K562 (cell line): ENCODE measurements around the gene RNF13. TPM values are rescaled to one million over a fixed set of nuclear protein-coding genes. Genes with fewer than 3 reads are reported as not detected.

Experiments
- ATAC-seq: fragments of 200-7000 bp; cut with Tn5 transposase; 3 replicates; pipeline ENCODE4 v1.9.1; 2020; ENCODE audit warnings: moderate library complexity
- BruUV-seq: library from RNA; stranded (reverse); fragments of 400-500 nt; replicated peaks from 2 replicates; lab custom pipeline; 2021; lab: Mats Ljungman, UMichigan
- CTCF ChIA-PET: fragments of 300-600 bp; formaldehyde crosslinking; extraction: SDS; loops from one replicate; lab custom pipeline; 2021; ENCODE audit warnings: low intra/inter-chr PET ratio; lab: Yijun Ruan, JAX
- POLR2A ChIA-PET: fragments of 300-600, 350-650 bp; sonication (Branson Sonifier 250); formaldehyde crosslinking; extraction: SDS; loops from one replicate; lab custom pipeline; 2021; ENCODE audit warnings: antibody characterized with exemption, inconsistent platforms; lab: Yijun Ruan, JAX
- DNase-seq, 4 experiments: peaks; one replicate each; pipeline versions ENCODE4 v3.0.0 to v3.0.0-alpha.2; 2011 to 2018; ENCODE audit warnings: low spot score in 3 of 4, mixed read lengths in 3 of 4; ENCODE audit errors: extremely low read depth in 1 of 4
- FAIRE-seq: peaks from 2 replicates; lab custom pipeline; 2011; peaks lifted over from hg19 to GRCh38; lab: Jason Lieb, UNC
- H2AFZ ChIP-seq: 2 replicates; pipeline ENCODE4 v1.6.0; 2011; ENCODE audit warnings: low read depth, low read length, control low read depth, inconsistent platforms
- H3K27ac ChIP-seq: fragments of 200-600 bp; 3 replicates; pipeline ENCODE4 v1.8.0; 2011; ENCODE audit warnings: low read depth, mild to moderate bottlenecking, control low read depth, inconsistent platforms, low read length, moderate library complexity, mixed read lengths; ENCODE audit errors: extremely low read depth
- H3K27me3 ChIP-seq, 2 experiments: fragments of 300-600 bp in 1 of 2; 2 replicates in 1 of 2; 3 replicates in 1 of 2; pipeline versions ENCODE4 v1.6.0 to v1.8.0; 2011; ENCODE audit warnings: inconsistent platforms in 2 of 2, low read length in 2 of 2, mild to moderate bottlenecking in 1 of 2, mixed read lengths in 1 of 2, moderate library complexity in 1 of 2; ENCODE audit not compliant: control insufficient read depth in 2 of 2, insufficient read depth in 2 of 2
- H3K36me3 ChIP-seq: fragments of 300-600 bp; 3 replicates; pipeline ENCODE4 v1.8.0; 2011; ENCODE audit warnings: mild to moderate bottlenecking, low read length, inconsistent platforms; ENCODE audit not compliant: control insufficient read depth, insufficient read depth
- H3K4me1 ChIP-seq, 2 experiments: fragments of 200-600 bp in 1 of 2; replicated peaks in 1 of 2; 2 replicates in 1 of 2; 3 replicates in 1 of 2; pipeline versions ENCODE4 v1.5.1 to v1.8.0; 2011; ENCODE audit warnings: inconsistent platforms in 2 of 2, low read length in 2 of 2, mild to moderate bottlenecking in 1 of 2, mixed read lengths in 1 of 2, moderate library complexity in 1 of 2; ENCODE audit not compliant: control insufficient read depth in 2 of 2, insufficient read depth in 2 of 2
- H3K4me2 ChIP-seq: 2 replicates; pipeline ENCODE4 v1.6.1; 2011; ENCODE audit warnings: low read length, control low read depth, inconsistent platforms, mixed read lengths; ENCODE audit not compliant: insufficient read depth
- H3K4me3 ChIP-seq: fragments of 200-600 bp; sonication (generic), shearing (Covaris generic); 2 replicates; pipeline ENCODE4 v1.5.1; 2016; ENCODE audit warnings: control low read depth, inconsistent platforms
- H3K79me2 ChIP-seq: fragments of 200-600 bp; 3 replicates; pipeline ENCODE4 v1.8.0; 2011; ENCODE audit warnings: low read length, inconsistent platforms; ENCODE audit not compliant: control insufficient read depth, insufficient read depth
- H3K9ac ChIP-seq, 2 experiments: 2 replicates each; pipeline versions ENCODE4 v1.6.0 to v1.6.1; 2011; ENCODE audit warnings: low read depth in 2 of 2, low read length in 2 of 2, control low read depth in 1 of 2, inconsistent platforms in 1 of 2, mild to moderate bottlenecking in 1 of 2, mixed read lengths in 1 of 2; ENCODE audit not compliant: insufficient read depth in 1 of 2
- H3K9me1 ChIP-seq: one replicate; pipeline ENCODE4 v1.6.0; 2011; ENCODE audit warnings: inconsistent platforms, mild to moderate bottlenecking, low read length, moderate library complexity; ENCODE audit not compliant: control insufficient read depth, insufficient read depth
- H3K9me3 ChIP-seq: replicated peaks from 2 replicates; pipeline ENCODE4 v1.5.1; 2011; ENCODE audit warnings: low read depth, low read length, inconsistent platforms; ENCODE audit not compliant: control insufficient read depth, insufficient read depth
- H4K20me1 ChIP-seq: replicated peaks from 2 replicates; pipeline ENCODE4 v1.6.1; 2011; ENCODE audit warnings: low read length, inconsistent platforms, mixed read lengths; ENCODE audit not compliant: control insufficient read depth, insufficient read depth
- CBFB ChIP-seq: sonication (generic); formaldehyde crosslinking; IDR thresholded peaks from 2 replicates; pipeline ENCODE4 v1.4.0; 2020; ENCODE audit warnings: mild to moderate bottlenecking, missing genetic modification reagents
- CXXC5 ChIP-seq: fragments of 250-450 bp; sonication (Bioruptor Pico); IDR thresholded peaks from 2 replicates; pipeline ENCODE4 v1.8.0; 2022; ENCODE audit warnings: inconsistent platforms, mild to moderate bottlenecking, moderate library complexity
- ERF ChIP-seq: fragments of 450-650 bp; formaldehyde crosslinking; IDR thresholded peaks from 2 replicates; pipeline ENCODE4 v1.4.0; 2020; ENCODE audit warnings: mild to moderate bottlenecking, mixed read lengths
- HDAC8 ChIP-seq: fragments of 450-650 bp; IDR thresholded peaks from 2 replicates; pipeline ENCODE4 v1.6.1; 2016; ENCODE audit warnings: mild to moderate bottlenecking, missing genetic modification characterization, moderate library complexity, missing compliant biosample characterization
- HNRNPL ChIP-seq: fragments of 200-400 bp; formaldehyde crosslinking; IDR thresholded peaks from 2 replicates; pipeline ENCODE4 v1.6.1; 2017; ENCODE audit warnings: low read depth, mild to moderate bottlenecking, low read length
- KDM5B ChIP-seq: fragments of 200-600 bp; sonication (generic); IDR thresholded peaks from 2 replicates; pipeline ENCODE4 v1.6.1; 2012; ENCODE audit warnings: low read depth, mild to moderate bottlenecking, moderate library complexity, low read length, control low read depth, inconsistent platforms; ENCODE audit not compliant: insufficient replicate concordance
- NFE2 ChIP-seq: IDR thresholded peaks from 2 replicates; pipeline ENCODE4 v1.6.1; 2014; ENCODE audit warnings: antibody characterized with exemption, low read depth
- NFRKB ChIP-seq: fragments of 450-650 bp; IDR thresholded peaks from 2 replicates; pipeline ENCODE4 v1.6.1; 2016; ENCODE audit warnings: low read depth
- SLC30A9 ChIP-seq: fragments of 250-450 bp; sonication (Bioruptor Pico); IDR thresholded peaks from 2 replicates; pipeline ENCODE4 v1.8.0; 2022; ENCODE audit warnings: mild to moderate bottlenecking, moderate library complexity
- TAL1 ChIP-seq: fragments of 450-650 bp; IDR thresholded peaks from 2 replicates; pipeline ENCODE4 v1.6.1; 2016; ENCODE audit warnings: mild to moderate bottlenecking
- TRIM24 ChIP-seq, 2 experiments: fragments of 450-650 bp; IDR thresholded peaks; 2 replicates each; pipeline ENCODE4 v1.6.1; 2016
- ZFP36 ChIP-seq: fragments of 150-350 bp; IDR thresholded peaks from 2 replicates; pipeline ENCODE4 v1.6.1; 2018; ENCODE audit warnings: low read length, low read depth; ENCODE audit not compliant: partially characterized antibody
- ZNF184 ChIP-seq: sonication (generic); formaldehyde crosslinking; IDR thresholded peaks from 2 replicates; pipeline ENCODE4 v1.5.0; 2020; ENCODE audit warnings: missing genetic modification reagents
- WGBS: fragments of 100-300 bp; shearing (Covaris generic); methylation state at CpG from one replicate; pipeline ENCODE4 v1.1.6; 2016; ENCODE audit warnings: low coverage, mixed read lengths; ENCODE audit not compliant: insufficient coverage; ENCODE audit errors: missing lambda C conversion rate; 5-methylcytosine and 5-hydroxymethylcytosine counted together
- in situ Hi-C: fragments of 300-500 bp; cut with MboI; formaldehyde crosslinking; loops from 4 replicates; pipeline ENCODE4 v1.15.0; 2018; ENCODE audit warnings: inconsistent platforms, mixed read lengths
- intact Hi-C: fragments of 100-400 bp; cut with micrococcal nuclease; formaldehyde crosslinking; loops from 2 replicates; pipeline ENCODE4 v1.14.2; 2022
- polyA plus RNA-seq, 8 experiments: library from polyadenylated mRNA; depleted of rRNA in 4 of 8; stranded (reverse) in 5 of 8; unstranded in 3 of 8; fragments of >200 nt; fragmentation: Nextera tagmentation in 2 of 8; fragmentation: Illumina TruSeq in 1 of 8; extraction: Ambion mirVana in 2 of 8; extraction: Trizol in 1 of 8; gene quantifications; 2 replicates each; pipeline versions ENCODE4 v1.2.1 to v1.2.3, GENCODE V29; 2011 to 2014; ENCODE audit warnings: inconsistent platforms in 1 of 8, missing spikeins in 1 of 8
- total RNA-seq, 7 experiments: library from RNA; depleted of rRNA in 6 of 7; stranded (reverse); fragments of >200 nt in 6 of 7; fragmentation: Illumina TruSeq in 2 of 7; extraction: Trizol in 2 of 7; gene quantifications; 2 replicates each; pipeline versions ENCODE4 v1.2.1 to v1.2.3, GENCODE V29; 2011 to 2021; ENCODE audit warnings: low replicate concordance in 1 of 7
- TF ChIP-seq, protein P1 (sequence below): fragments of 250-450 bp; sonication (Bioruptor Pico); IDR thresholded peaks from 2 replicates; pipeline ENCODE4 v1.9.0; 2021; ENCODE audit warnings: mild to moderate bottlenecking, inconsistent platforms

Gene RNF13
- total and polyA plus RNA-seq, 9 of the 15 experiments (the other 6 are each of a cell fraction or from before 2014, with no cell fraction given) = 12.7 to 35.8 (median 18.9) TPM

DNA sequence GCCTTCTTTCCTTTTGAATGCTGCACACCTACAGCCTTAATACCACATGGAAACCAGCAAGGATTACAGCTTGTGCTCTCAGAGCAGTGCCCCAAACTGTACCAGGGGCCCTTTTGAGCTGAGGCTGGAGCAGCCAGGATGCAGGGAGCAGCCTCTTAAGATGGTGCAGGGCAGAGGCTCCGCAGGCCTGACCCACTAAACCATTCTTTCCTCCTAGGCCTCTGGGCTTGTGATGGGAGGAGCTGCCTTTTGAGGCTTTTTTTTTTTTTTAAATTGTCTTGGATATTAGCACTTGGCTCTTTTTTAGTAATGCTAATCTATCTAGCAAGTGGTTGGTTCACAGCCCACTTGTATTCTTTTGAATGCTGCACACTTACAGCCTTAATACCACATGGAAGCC lies 120.0 kb downstream of the RNF13 start:
- POLR2A ChIA-PET = no interaction called here
- CTCF ChIA-PET = no interaction called here

GRCh38 chr3:149933858-149934257 lies 120.8 kb downstream of the RNF13 start:
- DNase-seq (no peak), ATAC-seq (no peak), FAIRE-seq (no peak)
- Histone ChIP-seq H3K79me2 (no peaks in the 10 kb centered on the region), H3K4me3 (no peak overlapping the region), H3K9ac (no peak overlapping the region), H3K27me3 (no peaks in the 10 kb centered on the region), H3K27ac (no peak overlapping the region), H3K9me1 (no peaks in the 10 kb centered on the region), H2AFZ (no peak overlapping the region), H3K4me1 (no peaks in the 10 kb centered on the region; a peak in 1 of 5 replicates), H4K20me1 (no peaks in the 10 kb centered on the region), H3K36me3 (no peaks in the 10 kb centered on the region), H3K9me3 (no peaks in the 10 kb centered on the region), H3K4me2 (no peak overlapping the region)
- POLR2A ChIA-PET = no interaction called here
- in situ Hi-C loops = no loop called here
- intact Hi-C loops = loop anchor here (10.0 kb wide), 1 partner anchor 561 kb away; no protein-coding TSS in a partner anchor
- CTCF ChIA-PET = no interaction called here
- BruUV-seq = no TSS peak
- no peak for TF ChIP-seq SLC30A9 (CRISPR knock-in tag)
- TF ChIP-seq TAL1 = no peak
- TF ChIP-seq NFE2 = no peak
- TF ChIP-seq ERF (CRISPR knock-in tag) = no peak
- TF ChIP-seq NFRKB = no peak
- TF ChIP-seq KDM5B = no peak
- no peak for TF ChIP-seq CBFB (CRISPR knock-in tag)
- TF ChIP-seq HNRNPL = no peak
- TF ChIP-seq CXXC5 (CRISPR knock-in tag) = no peak
- no peak for TF ChIP-seq ZNF184
- no peak for TF ChIP-seq HDAC8 (tag)
- TF ChIP-seq TRIM24 (IDR thresholded peaks at IDR 0.05) = no peak

More for the DNA sequence above, 120.0 kb downstream of the RNF13 start:
- intact Hi-C loops (loop anchor here (10.0 kb wide), 1 partner anchor 562 kb away; no protein-coding TSS in a partner anchor), in situ Hi-C loops (no loop called here)
- H3K4me1 ChIP-seq = no peaks in the 10 kb centered on the region; a peak in 1 of 5 replicates
- H3K4me2 ChIP-seq = no peak overlapping the region
- H3K9me1 ChIP-seq = no peaks in the 10 kb centered on the region
- H2AFZ ChIP-seq = no peak overlapping the region
- DNase-seq = no peak
- no peaks in the 10 kb centered on the region for H3K79me2 ChIP-seq
- H3K9ac ChIP-seq = no peak overlapping the region
- no TSS peak for BruUV-seq
- peak; percentile 50 for TF ChIP-seq ZFP36
- TF ChIP-seq, protein P1, sequence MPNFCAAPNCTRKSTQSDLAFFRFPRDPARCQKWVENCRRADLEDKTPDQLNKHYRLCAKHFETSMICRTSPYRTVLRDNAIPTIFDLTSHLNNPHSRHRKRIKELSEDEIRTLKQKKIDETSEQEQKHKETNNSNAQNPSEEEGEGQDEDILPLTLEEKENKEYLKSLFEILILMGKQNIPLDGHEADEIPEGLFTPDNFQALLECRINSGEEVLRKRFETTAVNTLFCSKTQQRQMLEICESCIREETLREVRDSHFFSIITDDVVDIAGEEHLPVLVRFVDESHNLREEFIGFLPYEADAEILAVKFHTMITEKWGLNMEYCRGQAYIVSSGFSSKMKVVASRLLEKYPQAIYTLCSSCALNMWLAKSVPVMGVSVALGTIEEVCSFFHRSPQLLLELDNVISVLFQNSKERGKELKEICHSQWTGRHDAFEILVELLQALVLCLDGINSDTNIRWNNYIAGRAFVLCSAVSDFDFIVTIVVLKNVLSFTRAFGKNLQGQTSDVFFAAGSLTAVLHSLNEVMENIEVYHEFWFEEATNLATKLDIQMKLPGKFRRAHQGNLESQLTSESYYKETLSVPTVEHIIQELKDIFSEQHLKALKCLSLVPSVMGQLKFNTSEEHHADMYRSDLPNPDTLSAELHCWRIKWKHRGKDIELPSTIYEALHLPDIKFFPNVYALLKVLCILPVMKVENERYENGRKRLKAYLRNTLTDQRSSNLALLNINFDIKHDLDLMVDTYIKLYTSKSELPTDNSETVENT = no peak
- TF ChIP-seq, all 486 proteins: peak for 1
- Histone ChIP-seq H4K20me1 (no peaks in the 10 kb centered on the region), H3K36me3 (no peaks in the 10 kb centered on the region), H3K4me3 (no peak overlapping the region), H3K27ac (no peak overlapping the region), H3K27me3 (no peaks in the 10 kb centered on the region), H3K9me3 (no peaks in the 10 kb centered on the region)
- WGBS = 88% methylated on average over 1 of the region's 1 CpG
- FAIRE-seq = no peak
- no peak for ATAC-seq
